ENCODE data around the gene RFLNA. TPM values are rescaled to one million over a fixed set of nuclear protein-coding genes. Genes with fewer than 3 reads are reported as not detected.
"Not testable (repeated sequence)": the region's sequence is repeated elsewhere in the genome, so short reads cannot be mapped to it uniquely, and the experiment has no call there.

Gene RFLNA
- total RNA-seq, 1 donor from 2014 or later: not detected

GRCh38 chr12:124321556-124322270 is 26.8 kb downstream of the RFLNA start:
- ATAC-seq: no peak

GRCh38 chr12:124322271-124322998 is 27.5 kb downstream of the RFLNA start:
- ATAC-seq: no peak

GRCh38 chr12:124322999-124323328 is 28.1 kb downstream of the RFLNA start:
- not testable (repeated sequence) for ATAC-seq

- ATAC-seq: no peak
Observed at GRCh38 chr12:124323771-124324530, 29.1 kb downstream of the RFLNA start.

GRCh38 chr12:124324803-124325705 is 30.2 kb downstream of the RFLNA start:
- ATAC-seq: no peak

DNA sequence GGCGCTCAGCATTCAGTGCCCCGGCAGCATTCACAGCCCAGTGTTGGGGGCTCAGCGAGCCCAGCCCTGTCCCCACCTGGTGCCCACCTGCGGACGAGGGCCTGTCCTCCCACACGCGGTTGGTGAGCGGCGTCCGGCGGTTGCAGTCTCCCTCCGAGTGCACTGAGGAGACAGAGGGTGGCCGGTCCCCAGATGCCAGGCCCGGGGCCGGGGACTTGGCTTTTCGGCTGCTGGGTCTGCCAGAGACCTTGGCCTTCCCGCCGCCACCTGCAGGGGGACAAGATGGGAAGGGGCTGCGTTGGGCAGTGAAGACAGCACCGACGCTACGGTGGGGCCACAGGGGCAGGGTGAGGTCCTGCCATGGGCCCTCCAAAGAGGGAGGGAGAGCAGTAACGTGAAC is 31.2 kb downstream of the RFLNA start:
- ATAC-seq: no peak

- ATAC-seq: no peak
Observed at GRCh38 chr12:124326871-124327270, 32.0 kb downstream of the RFLNA start.

DNA sequence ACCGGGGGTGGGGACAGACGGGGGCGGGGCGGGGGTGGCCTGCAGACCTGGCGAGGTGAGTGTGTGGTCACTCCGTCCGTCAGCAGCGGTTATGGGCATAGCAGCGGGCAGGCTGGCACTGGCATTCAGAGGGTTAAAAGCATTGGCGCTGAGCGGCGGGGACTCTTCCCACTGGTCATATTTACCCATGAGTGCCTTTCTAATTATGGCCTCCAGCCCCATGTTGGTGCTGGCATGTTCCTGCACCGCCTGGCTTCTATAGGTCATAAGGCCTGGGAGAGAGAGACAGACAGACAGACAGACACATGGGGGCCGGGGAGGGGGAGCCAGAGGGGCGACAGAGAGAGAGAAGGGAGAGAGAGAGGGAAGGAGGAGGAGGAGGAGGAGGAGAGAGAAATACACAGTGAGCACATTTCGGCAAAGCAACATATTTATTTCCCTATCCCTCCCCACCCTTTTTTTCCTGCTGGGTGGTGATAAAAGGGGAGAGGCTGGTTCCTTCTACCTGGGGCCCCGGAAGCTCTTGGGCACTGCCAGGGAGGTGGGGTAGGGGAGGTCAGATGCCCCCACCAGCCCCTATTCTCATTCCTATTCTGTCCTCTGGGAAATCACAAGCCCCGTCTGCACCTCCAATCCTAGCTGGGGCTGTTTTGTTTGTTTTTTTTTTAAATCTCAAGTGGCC is 32.6 kb downstream of the RFLNA start:
- no peak for ATAC-seq

DNA sequence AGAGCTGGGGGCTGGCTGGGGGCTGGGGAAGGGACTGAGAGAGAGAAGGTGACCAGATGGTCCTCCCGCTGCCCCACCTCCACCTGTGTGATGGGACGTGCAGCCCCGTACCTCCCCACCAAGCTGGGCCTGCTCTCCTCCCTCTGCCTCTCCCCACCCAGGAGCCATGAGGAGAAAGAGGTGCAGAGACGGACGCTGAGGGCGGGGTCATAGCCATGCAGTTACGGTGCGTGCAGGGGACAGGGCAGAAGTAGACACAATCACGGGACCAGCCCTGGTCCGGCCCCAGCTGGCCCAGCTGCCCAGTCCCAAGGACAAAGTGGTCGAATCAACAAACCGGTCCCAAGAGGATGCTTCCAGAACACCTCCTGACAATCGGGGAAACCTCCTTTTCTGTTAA is 33.2 kb downstream of the RFLNA start:
- ATAC-seq: no peak

DNA sequence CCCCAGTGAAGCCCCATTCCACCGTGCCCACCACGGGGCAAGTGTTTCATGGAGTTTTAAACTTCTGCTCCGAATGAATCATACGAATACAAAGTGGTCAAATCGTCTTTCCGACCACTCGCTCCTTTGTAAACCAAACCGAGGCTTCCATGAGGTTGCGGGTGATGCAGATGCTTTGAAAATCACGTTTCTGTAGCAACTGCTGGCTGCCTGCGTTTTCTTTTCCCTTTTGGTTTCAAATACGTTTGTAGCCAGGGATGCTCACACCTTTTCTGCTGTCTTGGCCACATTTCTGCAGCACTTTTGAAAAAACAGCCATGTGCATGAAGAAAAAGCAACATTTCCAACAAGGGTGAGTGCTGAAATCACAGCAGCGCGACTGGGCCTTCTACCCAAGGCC is 33.7 kb downstream of the RFLNA start:
- no peak for ATAC-seq

- no peak for ATAC-seq
Observed at GRCh38 chr12:124332058-124332672, 37.3 kb downstream of the RFLNA start.

- ATAC-seq: no peak
Observed at GRCh38 chr12:124332900-124333299, 38.0 kb downstream of the RFLNA start.

- no peak for ATAC-seq
Observed at GRCh38 chr12:124333724-124334123, 38.8 kb downstream of the RFLNA start.

DNA sequence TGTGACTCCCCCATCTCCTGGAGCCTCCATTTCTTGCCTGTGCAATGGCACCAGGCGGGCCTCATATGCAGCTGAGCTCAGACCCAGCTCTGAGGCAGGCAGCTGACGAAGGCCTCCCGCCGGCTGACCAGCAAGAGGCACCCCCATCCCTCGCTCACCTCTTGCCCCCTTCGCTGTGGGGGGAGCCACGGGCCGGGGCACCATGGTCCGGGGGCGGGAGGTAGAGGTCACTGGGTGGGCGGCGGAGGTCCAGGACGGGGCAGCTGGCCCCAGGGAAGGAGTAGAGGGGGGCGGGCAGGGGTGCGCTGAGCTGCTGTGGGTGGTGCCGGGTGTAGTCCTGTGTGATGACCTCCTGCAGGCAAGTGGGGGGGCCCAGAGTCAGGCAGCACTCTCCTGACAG is 39.4 kb downstream of the RFLNA start:
- ATAC-seq: no peak

- no peak for ATAC-seq
Observed at GRCh38 chr12:124334976-124335375, 40.1 kb downstream of the RFLNA start.

DNA sequence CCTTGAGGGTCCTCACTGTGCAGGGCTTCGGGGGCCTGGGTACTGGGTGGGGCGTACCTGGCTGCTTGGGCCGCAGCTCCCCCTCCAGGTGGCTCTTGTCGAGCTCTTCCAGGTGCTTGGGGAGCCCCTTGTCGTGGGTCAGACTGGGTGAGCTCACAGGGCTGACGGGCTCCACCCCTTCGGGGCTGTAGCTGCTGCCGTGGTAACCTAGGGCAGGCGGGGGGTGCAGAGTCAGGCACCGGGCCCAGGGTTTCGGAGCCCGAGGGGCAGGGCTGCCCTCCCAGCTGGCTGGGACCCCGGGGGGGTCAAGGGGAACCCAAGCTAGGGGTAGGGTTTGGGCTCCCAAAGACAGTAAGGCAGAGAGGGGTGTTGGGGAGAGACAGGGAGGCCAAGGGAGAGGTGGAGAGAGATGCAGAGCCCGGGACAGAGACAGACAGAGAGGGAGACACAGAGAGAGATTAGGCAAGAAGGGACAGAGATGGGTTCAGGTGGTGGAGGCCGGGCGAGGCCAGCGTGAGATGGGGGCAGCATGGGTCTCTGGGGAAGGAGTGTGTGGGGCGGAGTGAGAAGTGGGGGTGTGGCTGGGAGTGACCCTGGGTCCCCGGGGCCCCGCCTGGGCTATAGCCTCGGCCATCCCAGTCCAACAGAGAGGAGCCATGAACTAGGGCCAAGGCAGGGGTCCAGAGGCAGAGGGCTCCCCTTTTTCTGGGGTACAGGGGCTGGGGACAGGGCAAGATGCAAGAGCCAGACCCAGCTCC is 40.7 kb downstream of the RFLNA start:
- no peak for ATAC-seq

- ATAC-seq: no peak
Observed at GRCh38 chr12:124336184-124336437, 41.2 kb downstream of the RFLNA start.

DNA sequence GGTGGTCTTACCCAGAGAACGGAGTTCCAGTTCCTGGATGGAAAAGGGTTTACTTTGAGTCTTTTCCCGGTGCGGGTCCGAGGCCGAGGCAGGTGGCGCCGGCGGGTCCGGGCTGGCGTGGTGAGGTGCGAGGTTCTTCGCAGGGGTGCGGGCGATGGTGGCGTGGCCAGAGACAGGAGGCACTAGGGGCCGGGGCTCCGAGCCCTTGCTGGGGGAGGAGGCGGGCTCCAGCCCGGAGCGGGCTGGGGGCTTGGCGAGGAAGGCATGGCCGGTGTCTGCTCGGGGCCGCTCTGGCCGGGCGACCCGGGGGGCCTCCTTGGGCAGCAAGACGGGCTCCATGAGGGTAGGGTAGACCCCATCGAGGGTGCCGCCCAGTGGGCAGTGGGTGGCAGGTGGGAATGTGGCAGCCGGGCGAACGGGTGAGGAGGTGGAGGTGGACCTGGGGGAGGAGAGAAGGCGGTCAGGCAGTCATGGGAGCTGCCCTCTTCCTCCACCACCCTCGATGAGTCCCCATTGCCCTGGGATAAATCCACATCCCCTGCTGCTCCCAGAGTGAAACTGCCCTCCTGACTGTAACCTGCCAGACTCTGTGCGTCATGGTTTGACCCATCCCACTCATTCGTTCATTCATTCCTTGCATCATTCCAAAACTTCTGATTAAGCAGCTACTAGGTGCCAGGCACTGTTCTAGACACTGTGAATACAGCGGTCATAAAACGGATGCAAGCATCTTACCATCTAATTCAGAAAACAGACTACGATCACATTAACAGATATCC is 42.0 kb downstream of the RFLNA start:
- no peak for ATAC-seq

GRCh38 chr12:124337622-124338021 is 42.7 kb downstream of the RFLNA start:
- no peak for ATAC-seq

- ATAC-seq: no peak
Observed at GRCh38 chr12:124338448-124338847, 43.6 kb downstream of the RFLNA start.

All from esophagus mucosa (tissue), 1 donor.